ENCODE measurements around the gene ZFPL1. TPM values are rescaled to one million over a fixed set of nuclear protein-coding genes. Genes with fewer than 3 reads are reported as not detected.

Gene ZFPL1
- total RNA-seq, 1 donor from 2014 or later: 53.3 TPM

GRCh38 chr11:65108469-65109123, 24.6 kb downstream of the ZFPL1 start:
- Mint-ChIP-seq H3K27me3 (ENCODE audit: low read depth) (no peaks in the 10 kb centered on the region), H3K27ac (ENCODE audit: unreplicated experiment) (no peak overlapping the region), H3K36me3 (ENCODE audit: low read depth) (peaks cover 3% of the 10 kb centered on the region), H3K4me1 (ENCODE audit: low read depth) (peaks cover 21% of the 10 kb centered on the region), H3K4me3 (ENCODE audit: unreplicated experiment) (no peak overlapping the region), H3K9me3 (ENCODE audit: low read depth) (no peaks in the 10 kb centered on the region)
- no peak for TF ChIP-seq CTCF (IDR thresholded peaks at IDR 0.05)
- DNase-seq (ENCODE audit: low spot score): no peak

GRCh38 chr11:65109231-65110198, 25.5 kb downstream of the ZFPL1 start:
- Mint-ChIP-seq H3K4me3 (ENCODE audit: unreplicated experiment) (no peak overlapping the region), H3K36me3 (ENCODE audit: low read depth) (peaks cover 3% of the 10 kb centered on the region), H3K27ac (ENCODE audit: unreplicated experiment) (peak overlapping the region; percentile 42), H3K4me1 (ENCODE audit: low read depth) (peaks cover 26% of the 10 kb centered on the region), H3K9me3 (ENCODE audit: low read depth) (no peaks in the 10 kb centered on the region), H3K27me3 (ENCODE audit: low read depth) (no peaks in the 10 kb centered on the region)
- peak; percentile 92 for DNase-seq (ENCODE audit: low spot score)
- TF ChIP-seq CTCF (IDR thresholded peaks at IDR 0.05): no peak

GRCh38 chr11:65110354-65110861, 26.4 kb downstream of the ZFPL1 start:
- Mint-ChIP-seq H3K27ac (ENCODE audit: unreplicated experiment) (peak overlapping the region; percentile 42), H3K4me3 (ENCODE audit: unreplicated experiment) (no peak overlapping the region), H3K27me3 (ENCODE audit: low read depth) (no peaks in the 10 kb centered on the region), H3K9me3 (ENCODE audit: low read depth) (no peaks in the 10 kb centered on the region), H3K4me1 (ENCODE audit: low read depth) (peaks cover 26% of the 10 kb centered on the region), H3K36me3 (ENCODE audit: low read depth) (peaks cover 1% of the 10 kb centered on the region)
- peak; percentile 95 for DNase-seq (ENCODE audit: low spot score)
- TF ChIP-seq CTCF (IDR thresholded peaks at IDR 0.05): peak; percentile 89

- DNase-seq (ENCODE audit: low spot score): peak; percentile 95
- H3K9me3 Mint-ChIP-seq (ENCODE audit: low read depth): no peaks in the 10 kb centered on the region
- no peak overlapping the region for H3K27ac Mint-ChIP-seq (ENCODE audit: unreplicated experiment)
- peaks cover 1% of the 10 kb centered on the region for H3K36me3 Mint-ChIP-seq (ENCODE audit: low read depth)
- H3K27me3 Mint-ChIP-seq (ENCODE audit: low read depth): no peaks in the 10 kb centered on the region
- H3K4me3 Mint-ChIP-seq (ENCODE audit: unreplicated experiment): peak overlapping the region; percentile 86
- peaks cover 27% of the 10 kb centered on the region for H3K4me1 Mint-ChIP-seq (ENCODE audit: low read depth)
- no peak for TF ChIP-seq CTCF (IDR thresholded peaks at IDR 0.05)
Measured at GRCh38 chr11:65111159-65111743, 27.2 kb downstream of the ZFPL1 start.

Measured in chondrocyte (in vitro differentiated cells).